HepG2 (cell line): ENCODE data around the gene CEP19.

Experiments
- ATF3 ChIP-seq: sonication (generic); formaldehyde crosslinking; IDR thresholded peaks from 2 replicates; pipeline ENCODE4 v1.4.0; 2020; ENCODE audit warnings: missing genetic modification reagents
- BCL3 ChIP-seq: sonication (generic); formaldehyde crosslinking; IDR thresholded peaks from 2 replicates; pipeline ENCODE4 v1.5.1; 2020; ENCODE audit warnings: mild to moderate bottlenecking, missing genetic modification reagents, moderate library complexity
- ELF1 ChIP-seq: sonication (generic); formaldehyde crosslinking; IDR thresholded peaks from 2 replicates; pipeline ENCODE4 v1.4.0; 2020; ENCODE audit warnings: missing genetic modification reagents
- KMT2A ChIP-seq: sonication (generic); formaldehyde crosslinking; IDR thresholded peaks from 2 replicates; pipeline ENCODE4 v1.4.0; 2020; ENCODE audit warnings: missing genetic modification reagents
- MAFG ChIP-seq: sonication (generic); formaldehyde crosslinking; IDR thresholded peaks from 2 replicates; pipeline ENCODE4 v1.5.1; 2020; ENCODE audit warnings: mild to moderate bottlenecking, missing genetic modification reagents
- MEIS2 ChIP-seq: sonication (generic); formaldehyde crosslinking; IDR thresholded peaks from 2 replicates; pipeline ENCODE4 v1.9.0; 2021; ENCODE audit warnings: mild to moderate bottlenecking, missing genetic modification reagents
- POLR2A ChIP-seq, 2 experiments: IDR thresholded peaks; 2 replicates each; pipeline ENCODE4 v1.6.1; 2011; ENCODE audit warnings: low read depth in 2 of 2, low read length in 2 of 2, mild to moderate bottlenecking in 1 of 2, moderate library complexity in 1 of 2; ENCODE audit not compliant: insufficient read depth in 1 of 2

DNA sequence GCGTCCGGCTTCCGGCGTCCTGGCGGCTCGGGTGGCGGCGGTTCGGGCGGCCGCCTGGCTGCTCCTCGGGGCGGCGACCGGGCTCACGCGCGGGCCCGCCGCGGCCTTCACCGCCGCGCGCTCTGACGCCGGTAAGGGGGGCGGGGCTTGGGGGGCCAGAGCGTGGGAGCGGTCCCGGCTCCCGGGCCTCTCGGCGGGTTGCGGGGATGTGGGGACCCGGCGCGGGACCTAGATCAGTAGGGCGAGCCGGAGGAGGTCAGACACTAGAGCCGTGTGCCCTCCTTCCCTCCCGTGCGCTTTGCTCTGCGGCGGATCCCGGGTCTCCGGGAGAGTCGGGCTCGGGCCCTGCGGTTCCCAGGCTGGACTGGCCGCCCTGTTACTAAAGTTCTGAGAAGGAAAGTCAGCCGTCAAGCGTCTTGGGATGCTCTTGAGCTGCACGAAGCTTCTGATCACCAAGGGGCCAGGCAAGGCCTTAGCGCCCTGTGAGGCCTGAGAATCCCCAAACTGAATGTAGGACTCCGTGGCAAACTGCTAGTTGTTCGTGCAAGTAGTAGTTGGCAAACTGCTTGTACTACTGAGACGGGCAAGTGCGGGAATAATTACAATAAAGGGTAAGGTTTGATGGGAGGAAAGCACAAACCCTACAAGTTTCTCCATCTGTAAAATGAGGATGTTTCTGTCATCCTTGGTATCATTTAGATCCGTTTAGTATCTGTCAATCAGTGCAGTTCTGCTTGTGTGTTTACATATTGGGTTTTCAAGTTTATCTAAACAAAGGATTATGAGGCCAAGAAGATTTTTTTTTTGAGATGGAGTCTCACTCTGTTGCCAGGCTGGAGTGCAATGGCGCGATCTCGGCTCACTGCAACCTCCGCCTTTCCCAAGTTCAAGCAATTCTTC, 714 bp upstream of the CEP19 start:
- TF ChIP-seq POLR2A (IDR thresholded peaks at IDR 0.05; ENCODE audit: insufficient read depth in 1 of 2, low read depth in 2 of 2, low read length in 2 of 2) (no peak), MEIS2 (CRISPR knock-in tag) (no peak), ELF1 (CRISPR knock-in tag) (no peak), BCL3 (no peak), MAFG (no peak), KMT2A (CRISPR knock-in tag) (no peak), ATF3 (CRISPR knock-in tag) (no peak)
